ENCODE measurements around the gene MYLIP.

Gene MYLIP

DNA sequence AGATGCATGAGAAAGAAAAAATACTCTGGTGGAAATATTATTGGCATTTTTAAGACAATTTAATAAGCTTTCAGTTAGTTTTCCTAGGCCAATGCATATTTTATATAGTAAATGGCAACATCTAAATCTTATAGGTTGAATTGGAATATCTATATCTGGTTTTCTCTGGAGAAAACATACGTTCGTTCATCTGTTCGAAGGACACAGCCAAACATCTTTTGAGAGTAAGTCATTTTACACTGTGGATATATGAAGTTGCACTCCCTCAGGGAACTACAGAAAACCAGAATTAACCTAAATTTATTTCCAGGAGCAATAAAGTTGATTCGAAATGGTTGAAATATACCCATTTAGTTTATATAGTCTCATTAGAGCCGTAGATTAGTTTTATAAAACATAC, 49.0 kb downstream of the MYLIP start:
- DNase-seq, result no peak

DNA sequence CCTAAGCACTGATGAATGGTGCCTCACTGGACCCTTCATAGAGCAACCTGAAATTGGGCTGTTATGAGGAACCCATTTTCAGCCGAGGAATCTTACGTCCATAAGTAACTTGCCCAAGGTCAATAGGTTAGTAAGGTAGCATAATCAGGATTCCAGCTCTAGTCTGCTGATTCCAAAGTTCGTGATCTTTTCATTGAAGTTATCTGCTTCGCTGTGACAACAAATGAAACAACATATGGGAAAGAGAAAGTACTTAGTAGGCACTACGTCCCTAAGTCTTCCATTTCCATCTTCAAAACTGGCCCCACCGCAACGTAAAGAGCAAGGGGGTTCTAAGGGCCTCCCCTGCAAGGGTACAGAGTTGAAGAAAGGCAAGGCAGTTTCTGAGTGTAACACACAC, 49.5 kb downstream of the MYLIP start:
- no peak for DNase-seq

DNA sequence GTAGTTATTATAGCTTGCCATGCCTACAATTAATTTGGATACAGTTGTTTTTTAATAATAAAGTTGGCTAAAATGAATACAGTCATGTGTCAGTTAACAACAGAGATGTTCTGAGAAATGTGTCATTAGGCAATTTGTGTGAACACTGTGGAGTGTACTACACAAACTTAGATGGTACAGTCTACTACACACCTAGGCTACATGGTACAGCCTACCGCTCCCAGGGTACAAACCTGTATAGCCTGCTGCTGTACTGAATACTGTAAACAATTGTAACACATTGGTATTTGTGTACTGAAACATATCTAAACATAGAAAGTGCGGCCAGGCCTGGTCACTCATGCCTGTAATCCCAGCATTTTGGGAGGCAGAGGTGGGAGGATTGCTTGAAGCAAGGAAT, 50.2 kb downstream of the MYLIP start:
- no peak for DNase-seq

DNA sequence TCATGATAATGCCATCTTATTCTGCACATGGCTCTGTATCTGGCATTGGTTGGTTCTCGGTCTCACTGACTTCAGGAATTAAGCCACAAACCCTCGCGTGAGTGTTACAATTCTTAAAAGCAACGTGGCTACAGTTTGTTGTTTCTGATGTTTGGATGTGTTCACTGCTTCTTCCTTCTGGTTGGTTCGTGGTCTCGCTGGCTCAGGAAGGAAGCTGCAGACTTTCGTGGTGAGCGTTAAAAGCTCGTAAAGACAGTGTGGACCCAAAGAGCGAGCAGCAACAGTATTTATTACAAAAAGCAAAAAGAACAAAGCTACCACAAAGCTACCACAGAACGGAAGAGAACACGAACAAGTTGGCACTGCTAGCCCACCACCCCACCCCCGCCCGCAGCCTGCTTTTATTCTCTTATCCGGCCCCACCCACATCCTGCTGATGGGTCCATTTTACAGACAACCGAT, 51.1 kb downstream of the MYLIP start:
- DNase-seq, result no peak

DNA sequence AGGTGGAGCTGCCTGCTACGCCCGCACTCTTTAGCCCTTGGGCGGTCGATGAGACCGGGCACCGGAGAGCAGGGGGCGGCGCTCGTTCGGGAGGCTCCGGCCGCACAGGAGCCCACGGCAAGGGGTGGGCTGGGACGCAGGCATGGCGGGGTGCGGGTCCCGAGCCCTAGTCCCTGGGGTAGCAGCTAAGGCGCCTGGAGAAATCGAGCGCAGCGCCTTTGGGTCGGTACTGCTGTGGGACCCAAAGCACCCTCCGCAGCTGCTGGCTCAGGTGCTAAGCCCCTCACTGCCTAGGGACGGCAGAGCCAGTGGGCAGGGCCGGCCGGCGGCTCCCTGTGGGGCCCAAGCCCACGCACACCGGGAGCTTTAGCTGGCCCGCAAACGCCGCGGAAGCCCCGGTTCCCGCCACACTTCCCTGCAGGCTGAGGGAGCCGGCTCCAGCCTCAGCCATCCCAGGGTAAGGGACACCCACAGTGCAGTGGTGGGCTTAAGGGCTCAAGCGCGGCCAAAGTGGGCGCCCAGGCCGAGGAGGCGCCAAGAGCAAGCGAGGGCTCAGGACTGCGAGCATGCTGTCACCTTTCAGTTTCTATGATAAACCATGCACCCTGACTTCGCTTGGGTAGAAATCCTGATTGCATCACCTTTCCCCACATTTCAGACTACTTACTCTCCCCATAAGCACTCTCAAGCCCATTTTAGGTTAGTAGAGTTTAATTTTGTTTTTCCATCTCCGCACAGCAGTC, 52.0 kb downstream of the MYLIP start:
- no peak for DNase-seq

GRCh38 chr6:16181439-16182297, 52.8 kb downstream of the MYLIP start:
- no peak for DNase-seq

GRCh38 chr6:16183187-16183664, 54.3 kb downstream of the MYLIP start:
- peak; percentile 58 for DNase-seq

GRCh38 chr6:16184129-16184528, 55.2 kb downstream of the MYLIP start:
- peak; percentile 71 for DNase-seq

DNA sequence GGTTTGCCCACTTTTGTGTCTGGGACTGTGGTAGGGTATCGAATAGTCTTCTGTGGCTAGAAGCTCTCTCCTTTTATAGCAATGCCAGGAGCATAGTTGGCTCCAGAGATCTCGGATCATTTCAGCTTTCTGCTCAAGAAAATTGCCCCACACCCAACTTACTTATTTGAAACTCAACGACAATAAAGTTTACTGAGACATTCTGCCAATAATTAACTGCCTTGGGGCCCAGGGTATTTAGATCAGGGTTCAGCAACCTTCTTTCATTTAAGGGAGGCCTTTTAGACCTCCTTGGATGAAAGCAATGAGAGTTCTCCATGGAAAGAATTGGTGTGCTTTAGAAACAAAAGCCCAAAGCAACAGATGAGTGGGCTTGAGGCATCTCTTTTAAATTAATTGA, 55.7 kb downstream of the MYLIP start:
- no peak for DNase-seq

DNA sequence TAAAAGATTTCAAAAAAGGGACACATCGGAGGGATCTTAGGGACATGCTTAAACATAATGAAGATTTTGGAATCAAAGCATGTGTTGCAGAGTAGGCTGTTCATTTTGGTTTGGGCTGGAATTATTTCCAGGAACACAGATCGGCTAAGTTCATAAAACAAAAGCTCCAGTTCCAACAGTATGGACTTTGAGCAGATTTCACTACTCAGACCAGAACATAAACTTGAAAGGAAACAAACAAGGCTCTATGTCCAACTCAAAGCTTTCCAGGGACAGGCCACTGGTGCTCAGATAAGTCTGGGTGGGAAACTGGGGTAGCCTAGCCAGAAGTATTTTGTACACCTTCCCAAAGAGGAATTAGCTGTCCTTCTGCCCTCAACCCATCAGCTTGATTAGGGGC, 58.3 kb downstream of the MYLIP start:
- no peak for DNase-seq

GRCh38 chr6:16190214-16190613, 61.3 kb downstream of the MYLIP start:
- no peak for DNase-seq

- no peak for DNase-seq
These were observed 67.5 kb downstream of the MYLIP start for GRCh38 chr6:16196260-16196983.

DNA sequence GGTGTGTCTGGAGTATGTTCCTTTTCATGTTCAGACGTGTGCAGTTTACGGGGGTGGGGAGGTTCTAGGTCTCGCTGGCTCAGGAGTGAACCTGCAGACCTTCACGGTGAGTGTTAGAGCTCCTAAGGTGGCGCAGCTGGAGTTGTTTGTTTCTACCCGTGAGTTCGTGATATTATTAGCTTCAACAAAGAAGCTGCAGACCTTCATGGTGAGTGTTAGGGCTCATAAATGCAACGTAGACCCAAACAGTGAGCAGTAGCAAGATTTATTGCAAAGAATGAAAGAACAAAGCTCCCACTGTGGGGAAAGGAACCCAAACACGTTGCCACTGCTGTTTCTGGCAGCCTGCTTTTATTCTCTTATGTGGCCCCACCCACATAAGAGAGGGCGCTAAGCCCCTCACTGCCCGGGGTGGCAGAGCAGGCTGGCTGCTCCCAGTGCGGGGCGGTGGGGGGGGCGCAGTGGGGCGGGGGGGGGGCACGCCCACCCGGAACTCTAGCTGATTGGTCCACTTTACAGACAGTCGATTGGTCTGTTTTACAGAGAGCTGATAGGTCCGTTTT, 68.2 kb downstream of the MYLIP start:
- DNase-seq, result no peak

Data from inflammatory macrophage treated with lipopolysaccharide for 4 hours (primary cell).